ENCODE data around the gene CSMD2.

DNA sequence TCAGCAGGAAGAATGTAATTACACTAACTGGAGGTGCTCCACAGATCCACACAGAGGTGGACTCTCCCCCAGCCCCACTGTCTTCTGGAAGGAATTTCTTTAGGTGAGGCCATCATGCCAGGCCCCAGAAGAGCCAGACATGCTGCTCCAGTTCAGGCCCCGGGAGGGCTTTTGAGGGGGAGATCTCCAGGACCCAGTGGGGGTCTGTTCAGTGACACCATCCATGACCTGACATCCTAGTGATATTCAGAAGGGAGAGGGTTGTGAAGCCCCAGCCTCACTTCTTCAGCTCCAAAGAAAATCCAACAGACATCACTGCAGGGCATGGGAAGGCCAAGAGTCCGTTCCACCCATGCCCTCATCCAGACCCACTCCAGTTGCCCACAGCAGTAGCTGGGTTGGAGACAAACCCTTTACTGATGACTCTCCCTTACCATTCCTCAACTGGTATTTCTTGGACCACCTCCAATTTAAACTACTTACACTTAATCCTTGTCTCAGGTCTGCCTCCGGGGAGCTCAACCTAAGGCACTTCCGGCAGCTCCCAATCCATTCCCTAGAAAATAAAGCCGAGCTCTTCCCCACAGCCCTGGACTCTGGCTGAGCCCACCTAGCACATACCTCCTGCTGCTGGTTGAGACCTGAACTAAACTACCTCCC lies 39.2 kb downstream of the CSMD2 start:
- TF ChIP-seq, protein P1, sequence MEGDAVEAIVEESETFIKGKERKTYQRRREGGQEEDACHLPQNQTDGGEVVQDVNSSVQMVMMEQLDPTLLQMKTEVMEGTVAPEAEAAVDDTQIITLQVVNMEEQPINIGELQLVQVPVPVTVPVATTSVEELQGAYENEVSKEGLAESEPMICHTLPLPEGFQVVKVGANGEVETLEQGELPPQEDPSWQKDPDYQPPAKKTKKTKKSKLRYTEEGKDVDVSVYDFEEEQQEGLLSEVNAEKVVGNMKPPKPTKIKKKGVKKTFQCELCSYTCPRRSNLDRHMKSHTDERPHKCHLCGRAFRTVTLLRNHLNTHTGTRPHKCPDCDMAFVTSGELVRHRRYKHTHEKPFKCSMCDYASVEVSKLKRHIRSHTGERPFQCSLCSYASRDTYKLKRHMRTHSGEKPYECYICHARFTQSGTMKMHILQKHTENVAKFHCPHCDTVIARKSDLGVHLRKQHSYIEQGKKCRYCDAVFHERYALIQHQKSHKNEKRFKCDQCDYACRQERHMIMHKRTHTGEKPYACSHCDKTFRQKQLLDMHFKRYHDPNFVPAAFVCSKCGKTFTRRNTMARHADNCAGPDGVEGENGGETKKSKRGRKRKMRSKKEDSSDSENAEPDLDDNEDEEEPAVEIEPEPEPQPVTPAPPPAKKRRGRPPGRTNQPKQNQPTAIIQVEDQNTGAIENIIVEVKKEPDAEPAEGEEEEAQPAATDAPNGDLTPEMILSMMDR (IDR thresholded peaks at IDR 0.05; ENCODE audit: low read depth, low read length): no peak
- no peak for TF ChIP-seq EZH2phosphoT487 (IDR thresholded peaks at IDR 0.05; ENCODE audit: low read depth)
